NT2/D1 (cell line): Measurements from ENCODE around the gene CA5A.
"Not testable (repeated sequence)": the region's sequence is repeated elsewhere in the genome, so short reads cannot be mapped to it uniquely, and the experiment has no call there.

Experiments
- SUZ12 ChIP-seq: IDR thresholded peaks from 2 replicates; pipeline ENCODE4 v1.6.1; 2011; ENCODE audit not compliant: insufficient read length, insufficient read depth; ENCODE audit errors: extremely low read depth
- YY1 ChIP-seq: IDR thresholded peaks from 2 replicates; pipeline ENCODE4 v1.6.1; 2011; ENCODE audit not compliant: insufficient read length, insufficient read depth
- ZNF274 ChIP-seq: IDR thresholded peaks from 2 replicates; pipeline ENCODE4 v1.6.1; 2011; ENCODE audit warnings: mild to moderate bottlenecking, low read depth, low read length

- not testable (repeated sequence) for TF ChIP-seq YY1, SUZ12, ZNF274
Observed at GRCh38 chr16:87912691-87913090, 23.6 kb downstream of the CA5A start.
